Measurements from ENCODE around the gene SURF4.

SURF4 gene

GRCh38 chr9:133375724-133376654 is at the start of gene SURF4, which contains the start of gene STKLD1:
Gene SURF4, minus strand, starts transcription at chr9:133376060. Its CDS starts 91 bp downstream, at chr9:133375969.
Gene STKLD1, plus strand, starts transcription at chr9:133376366. Its CDS starts 108 bp downstream, at chr9:133376474.
- H3K27me3 ChIP-seq (ENCODE audit: control insufficient read depth in 2 of 2, insufficient read depth in 2 of 2, low read length in 2 of 2), result no peaks in the 10 kb centered on the region
- peaks cover 2 to 17% of the 10 kb centered on the region in 2 donors for H3K36me3 ChIP-seq (ENCODE audit: control insufficient read depth in 2 of 2, insufficient read depth in 2 of 2, low read length in 2 of 2)
- peak within 1 kb of the TSS; percentile 73 to 89 for H3K9ac ChIP-seq (ENCODE audit: low read depth in 1 of 2, low read length in 2 of 2)
- no peaks in the 10 kb centered on the region for H3K9me3 ChIP-seq (ENCODE audit: control insufficient read depth in 2 of 2, low read length in 2 of 2)
- H3K4me1 ChIP-seq (ENCODE audit: control insufficient read depth in 2 of 2, insufficient read depth in 2 of 2, low read length in 2 of 2), result peaks cover 19 to 20% of the 10 kb centered on the region in 2 donors
- H3K27ac ChIP-seq (ENCODE audit: low read depth in 2 of 2, low read length in 2 of 2), result peak within 1 kb of the TSS; percentile 92
- H3K4me3 ChIP-seq (ENCODE audit: low read length in 2 of 2), result peak within 1 kb of the TSS; percentile 81 to 84

GRCh38 chr9:133425049-133425632 is 49.3 kb upstream of the SURF4 start:
- H3K4me1 ChIP-seq (ENCODE audit: control insufficient read depth in 2 of 2, insufficient read depth in 2 of 2, low read length in 2 of 2), result peaks cover 11 to 17% of the 10 kb centered on the region in 2 donors
- H3K9ac ChIP-seq (ENCODE audit: low read depth in 1 of 2, low read length in 2 of 2), result no peak overlapping the region
- H3K4me3 ChIP-seq (ENCODE audit: low read length in 2 of 2), result no peak overlapping the region
- no peaks in the 10 kb centered on the region for H3K9me3 ChIP-seq (ENCODE audit: control insufficient read depth in 2 of 2, low read length in 2 of 2)
- peaks cover 6% of the 10 kb centered on the region in 2 donors for H3K27me3 ChIP-seq (ENCODE audit: control insufficient read depth in 2 of 2, insufficient read depth in 2 of 2, low read length in 2 of 2)
- no peaks in the 10 kb centered on the region for H3K36me3 ChIP-seq (ENCODE audit: control insufficient read depth in 2 of 2, insufficient read depth in 2 of 2, low read length in 2 of 2)
- H3K27ac ChIP-seq (ENCODE audit: low read depth in 2 of 2, low read length in 2 of 2), result no peak overlapping the region

- Histone ChIP-seq H3K4me1 (ENCODE audit: control insufficient read depth in 2 of 2, insufficient read depth in 2 of 2, low read length in 2 of 2) (peaks cover 15 to 24% of the 10 kb centered on the region in 2 donors), H3K9ac (ENCODE audit: low read depth in 1 of 2, low read length in 2 of 2) (no peak overlapping the region), H3K36me3 (ENCODE audit: control insufficient read depth in 2 of 2, insufficient read depth in 2 of 2, low read length in 2 of 2) (no peaks in the 10 kb centered on the region), H3K9me3 (ENCODE audit: control insufficient read depth in 2 of 2, low read length in 2 of 2) (no peaks in the 10 kb centered on the region), H3K27ac (ENCODE audit: low read depth in 2 of 2, low read length in 2 of 2) (no peak overlapping the region), H3K4me3 (ENCODE audit: low read length in 2 of 2) (no peak overlapping the region), H3K27me3 (ENCODE audit: control insufficient read depth in 2 of 2, insufficient read depth in 2 of 2, low read length in 2 of 2) (peaks cover 6% of the 10 kb centered on the region in 2 donors)
These were observed 48.3 kb upstream of the SURF4 start for GRCh38 chr9:133424187-133424586.

- no peak overlapping the region for H3K9ac ChIP-seq (ENCODE audit: low read depth in 1 of 2, low read length in 2 of 2)
- H3K27me3 ChIP-seq (ENCODE audit: control insufficient read depth in 2 of 2, insufficient read depth in 2 of 2, low read length in 2 of 2), result peaks cover 6% of the 10 kb centered on the region in 2 donors
- peaks cover 17 to 23% of the 10 kb centered on the region in 2 donors for H3K4me1 ChIP-seq (ENCODE audit: control insufficient read depth in 2 of 2, insufficient read depth in 2 of 2, low read length in 2 of 2)
- no peaks in the 10 kb centered on the region for H3K36me3 ChIP-seq (ENCODE audit: control insufficient read depth in 2 of 2, insufficient read depth in 2 of 2, low read length in 2 of 2)
- no peak overlapping the region for H3K27ac ChIP-seq (ENCODE audit: low read depth in 2 of 2, low read length in 2 of 2)
- H3K9me3 ChIP-seq (ENCODE audit: control insufficient read depth in 2 of 2, low read length in 2 of 2), result no peaks in the 10 kb centered on the region
- no peak overlapping the region for H3K4me3 ChIP-seq (ENCODE audit: low read length in 2 of 2)
These were observed 47.4 kb upstream of the SURF4 start for GRCh38 chr9:133423216-133423615.

- Histone ChIP-seq H3K4me1 (ENCODE audit: control insufficient read depth in 2 of 2, insufficient read depth in 2 of 2, low read length in 2 of 2) (peaks cover 17 to 22% of the 10 kb centered on the region in 2 donors), H3K9ac (ENCODE audit: low read depth in 1 of 2, low read length in 2 of 2) (peak within 1 kb of the TSS in 1 of 2 donors; percentile 24), H3K27me3 (ENCODE audit: control insufficient read depth in 2 of 2, insufficient read depth in 2 of 2, low read length in 2 of 2) (no peaks in the 10 kb centered on the region), H3K27ac (ENCODE audit: low read depth in 2 of 2, low read length in 2 of 2) (no peak within 1 kb of the TSS), H3K36me3 (ENCODE audit: control insufficient read depth in 2 of 2, insufficient read depth in 2 of 2, low read length in 2 of 2) (no peaks in the 10 kb centered on the region), H3K9me3 (ENCODE audit: control insufficient read depth in 2 of 2, low read length in 2 of 2) (no peaks in the 10 kb centered on the region), H3K4me3 (ENCODE audit: low read length in 2 of 2) (no peak within 1 kb of the TSS)
These were observed 46.0 kb upstream of the SURF4 start, which contains the start of gene ADAMTS13 for GRCh38 chr9:133421615-133422542. Gene ADAMTS13, plus strand, starts transcription at chr9:133422367. Its CDS starts 77 bp downstream, at chr9:133422444.

- no peaks in the 10 kb centered on the region for H3K9me3 ChIP-seq (ENCODE audit: control insufficient read depth in 2 of 2, low read length in 2 of 2)
- no peak overlapping the region for H3K27ac ChIP-seq (ENCODE audit: low read depth in 2 of 2, low read length in 2 of 2)
- H3K4me3 ChIP-seq (ENCODE audit: low read length in 2 of 2), result no peak overlapping the region
- peaks cover 17 to 23% of the 10 kb centered on the region in 2 donors for H3K4me1 ChIP-seq (ENCODE audit: control insufficient read depth in 2 of 2, insufficient read depth in 2 of 2, low read length in 2 of 2)
- no peak overlapping the region for H3K9ac ChIP-seq (ENCODE audit: low read depth in 1 of 2, low read length in 2 of 2)
- H3K27me3 ChIP-seq (ENCODE audit: control insufficient read depth in 2 of 2, insufficient read depth in 2 of 2, low read length in 2 of 2), result no peaks in the 10 kb centered on the region
- no peaks in the 10 kb centered on the region for H3K36me3 ChIP-seq (ENCODE audit: control insufficient read depth in 2 of 2, insufficient read depth in 2 of 2, low read length in 2 of 2)
These were observed 44.5 kb upstream of the SURF4 start for GRCh38 chr9:133420392-133420827.

- peak overlapping the region; percentile 37 to 89 for H3K4me3 ChIP-seq (ENCODE audit: low read length in 2 of 2)
- peak overlapping the region; percentile 94 to 97 for H3K27ac ChIP-seq (ENCODE audit: low read depth in 2 of 2, low read length in 2 of 2)
- peaks cover 17 to 23% of the 10 kb centered on the region in 2 donors for H3K4me1 ChIP-seq (ENCODE audit: control insufficient read depth in 2 of 2, insufficient read depth in 2 of 2, low read length in 2 of 2)
- H3K27me3 ChIP-seq (ENCODE audit: control insufficient read depth in 2 of 2, insufficient read depth in 2 of 2, low read length in 2 of 2), result no peaks in the 10 kb centered on the region
- H3K36me3 ChIP-seq (ENCODE audit: control insufficient read depth in 2 of 2, insufficient read depth in 2 of 2, low read length in 2 of 2), result peaks cover 7% of the 10 kb centered on the region in 2 donors
- H3K9ac ChIP-seq (ENCODE audit: low read depth in 1 of 2, low read length in 2 of 2), result peak overlapping the region; percentile 14 to 40
- H3K9me3 ChIP-seq (ENCODE audit: control insufficient read depth in 2 of 2, low read length in 2 of 2), result no peaks in the 10 kb centered on the region
These were observed 43.1 kb upstream of the SURF4 start for GRCh38 chr9:133419005-133419404.

- peaks cover 14 to 18% of the 10 kb centered on the region in 2 donors for H3K36me3 ChIP-seq (ENCODE audit: control insufficient read depth in 2 of 2, insufficient read depth in 2 of 2, low read length in 2 of 2)
- peak within 1 kb of the TSS; percentile 94 to 97 for H3K27ac ChIP-seq (ENCODE audit: low read depth in 2 of 2, low read length in 2 of 2)
- no peaks in the 10 kb centered on the region for H3K27me3 ChIP-seq (ENCODE audit: control insufficient read depth in 2 of 2, insufficient read depth in 2 of 2, low read length in 2 of 2)
- H3K4me1 ChIP-seq (ENCODE audit: control insufficient read depth in 2 of 2, insufficient read depth in 2 of 2, low read length in 2 of 2), result peaks cover 17 to 23% of the 10 kb centered on the region in 2 donors
- no peaks in the 10 kb centered on the region for H3K9me3 ChIP-seq (ENCODE audit: control insufficient read depth in 2 of 2, low read length in 2 of 2)
- peak within 1 kb of the TSS; percentile 87 to 89 for H3K4me3 ChIP-seq (ENCODE audit: low read length in 2 of 2)
- peak within 1 kb of the TSS; percentile 81 to 89 for H3K9ac ChIP-seq (ENCODE audit: low read depth in 1 of 2, low read length in 2 of 2)
These were observed 41.9 kb upstream of the SURF4 start, which contains the start of gene REXO4 for GRCh38 chr9:133417541-133418461. Gene REXO4, minus strand, starts transcription at chr9:133418010. Its CDS starts 166 bp downstream, at chr9:133417844.
